A549 (cell line): ENCODE measurements around the gene THOC7. TPM values are rescaled to one million over a fixed set of nuclear protein-coding genes. Genes with fewer than 3 reads are reported as not detected.
A peak's percentile ranks its signal among the peaks of the same experiment; 100 is the strongest.

Source experiments
- ATAC-seq, 2 experiments: fragments of 200-7000 bp in 1 of 2; fragments of >200 bp in 1 of 2; cut with Nextera tagmentation in 1 of 2; cut with Tn5 transposase in 1 of 2; 3 replicates each; pipeline versions ENCODE4 v1.8.0 to v1.9.1; 2018 to 2020; ENCODE audit warnings: mild to moderate bottlenecking in 1 of 2, moderate library complexity in 1 of 2
- CTCF ChIA-PET: fragments of 300-600 bp; sonication (Branson Sonifier 250); formaldehyde crosslinking; extraction: SDS; loops from one replicate; lab custom pipeline; 2021; ENCODE audit warnings: antibody characterized with exemption, inconsistent platforms; lab: Yijun Ruan, JAX
- POLR2A ChIA-PET: fragments of 350-600 bp; formaldehyde crosslinking; extraction: SDS; loops from one replicate; lab custom pipeline; 2021; ENCODE audit warnings: antibody characterized with exemption, inconsistent platforms; lab: Yijun Ruan, JAX
- DNase-seq, 2 experiments: peaks; one replicate each; pipeline versions ENCODE4 v3.0.0 to v3.0.0-alpha.2; 2011 to 2016; ENCODE audit warnings: low read depth in 1 of 2, low spot score in 1 of 2
- FAIRE-seq: peaks from 2 replicates; lab custom pipeline; 2011; peaks lifted over from hg19 to GRCh38; lab: Jason Lieb, UNC
- H3K27ac ChIP-seq, 2 experiments: fragments of >200 bp; sonication (Bioruptor Twin); formaldehyde crosslinking; 3 replicates each; pipeline ENCODE4 v1.5.1; 2016 to 2017
- H3K4me1 ChIP-seq: fragments of >200 bp; sonication (Bioruptor Twin); formaldehyde crosslinking; 3 replicates; pipeline ENCODE4 v1.6.1; 2016
- H3K4me2 ChIP-seq: fragments of >200 bp; sonication (Bioruptor Twin); formaldehyde crosslinking; 3 replicates; pipeline ENCODE4 v1.6.1; 2016
- H3K4me3 ChIP-seq: fragments of >200 bp; sonication (Bioruptor Twin); formaldehyde crosslinking; 3 replicates; pipeline ENCODE4 v1.5.1; 2016
- H3K9me3 ChIP-seq: fragments of >200 bp; sonication (Bioruptor Twin); formaldehyde crosslinking; 3 replicates; pipeline ENCODE4 v1.6.1; 2016
- CHD2 ChIP-seq: fragments of 150-350 bp; IDR thresholded peaks from 2 replicates; pipeline ENCODE4 v1.6.1; 2014; ENCODE audit warnings: low read length; ENCODE audit not compliant: partially characterized antibody
- CHD4 ChIP-seq: fragments of 200-600 bp; sonication (generic); IDR thresholded peaks from 2 replicates; pipeline ENCODE4 v1.6.1; 2016; ENCODE audit warnings: antibody characterized with exemption, mild to moderate bottlenecking, borderline replicate concordance
- CTCF ChIP-seq: fragments of >200 bp; sonication (Bioruptor Twin); formaldehyde crosslinking; IDR thresholded peaks from 3 replicates; pipeline ENCODE4 v1.5.1; 2016
- E2F6 ChIP-seq: IDR thresholded peaks from 2 replicates; pipeline ENCODE4 v1.6.1; 2012; ENCODE audit warnings: low read depth, borderline replicate concordance
- EHMT2 ChIP-seq: fragments of 200-600 bp; sonication (generic); IDR thresholded peaks from 2 replicates; pipeline ENCODE4 v1.6.1; 2016; ENCODE audit warnings: antibody characterized with exemption, low read depth, mild to moderate bottlenecking, moderate library complexity
- EP300 ChIP-seq, 2 experiments: fragments of >200 bp; sonication (Bioruptor Twin); formaldehyde crosslinking; IDR thresholded peaks; 2 replicates in 1 of 2; 3 replicates in 1 of 2; pipeline ENCODE4 v1.6.1; 2016 to 2017
- ESRRA ChIP-seq: fragments of 150-350 bp; IDR thresholded peaks from 2 replicates; pipeline ENCODE4 v1.6.1; 2014; ENCODE audit warnings: mild to moderate bottlenecking, low read length, borderline replicate concordance
- FOSB ChIP-seq: fragments of 250-450 bp; sonication (Bioruptor Pico); IDR thresholded peaks from 2 replicates; pipeline ENCODE4 v1.5.0; 2020; ENCODE audit warnings: mild to moderate bottlenecking, moderate library complexity
- FOSL2 ChIP-seq, 2 experiments: fragments of 450-650 bp in 1 of 2; fragments of >200 bp in 1 of 2; sonication (Bioruptor Twin) in 1 of 2; formaldehyde crosslinking; IDR thresholded peaks; 2 replicates each; pipeline versions ENCODE4 v1.5.0 to v1.6.1; 2016 to 2020; ENCODE audit warnings: mild to moderate bottlenecking in 1 of 2, moderate library complexity in 1 of 2
- HDAC2 ChIP-seq: fragments of 200-600 bp; sonication (generic); IDR thresholded peaks from 2 replicates; pipeline ENCODE4 v1.6.1; 2016
- HES2 ChIP-seq: fragments of >200 bp; sonication (Bioruptor Twin); formaldehyde crosslinking; IDR thresholded peaks from 2 replicates; pipeline ENCODE4 v1.6.1; 2016
- HMGXB4 ChIP-seq: fragments of 250-450 bp; sonication (Bioruptor Pico); IDR thresholded peaks from 2 replicates; pipeline ENCODE4 v1.5.0; 2021; ENCODE audit warnings: mild to moderate bottlenecking, moderate library complexity, borderline replicate concordance
- HOXB13 ChIP-seq: fragments of 250-450 bp; sonication (Bioruptor Pico); IDR thresholded peaks from 2 replicates; pipeline ENCODE4 v1.5.0; 2020; ENCODE audit warnings: low read depth, mild to moderate bottlenecking, moderate library complexity
- HOXB5 ChIP-seq: fragments of 250-450 bp; sonication (Bioruptor Pico); IDR thresholded peaks from 2 replicates; pipeline ENCODE4 v1.5.0; 2020; ENCODE audit warnings: mild to moderate bottlenecking, moderate library complexity
- JUN ChIP-seq, 2 experiments: fragments of >200 bp; sonication (Bioruptor Twin); formaldehyde crosslinking; IDR thresholded peaks; 2 replicates in 1 of 2; 3 replicates in 1 of 2; pipeline ENCODE4 v1.6.1; 2016 to 2017
- JUNB ChIP-seq: fragments of >200 bp; sonication (Bioruptor Twin); formaldehyde crosslinking; IDR thresholded peaks from 2 replicates; pipeline ENCODE4 v1.6.1; 2016
- KDM5A ChIP-seq: fragments of 200-600 bp; sonication (generic); IDR thresholded peaks from 2 replicates; pipeline ENCODE4 v1.6.1; 2016; ENCODE audit warnings: antibody characterized with exemption, mild to moderate bottlenecking
- MAX ChIP-seq: IDR thresholded peaks from 2 replicates; pipeline ENCODE4 v1.6.1; 2012
- MYC ChIP-seq: IDR thresholded peaks from 2 replicates; pipeline ENCODE4 v1.6.1; 2012; ENCODE audit warnings: mild to moderate bottlenecking, inconsistent platforms, low read length, improper control_type of control experiment, borderline replicate concordance
- NPAS2 ChIP-seq: fragments of 250-450 bp; sonication (Bioruptor Pico); IDR thresholded peaks from 2 replicates; pipeline ENCODE4 v1.8.0; 2022; ENCODE audit warnings: mild to moderate bottlenecking, moderate library complexity, borderline replicate concordance
- POLR2A ChIP-seq: IDR thresholded peaks from 2 replicates; pipeline ENCODE4 v1.6.1; 2012; ENCODE audit warnings: mild to moderate bottlenecking, low read length
- POLR2AphosphoS2 ChIP-seq: conservative IDR thresholded peaks from 2 replicates; pipeline ENCODE4 v1.6.1; 2012; ENCODE audit warnings: low read length, improper control_type of control experiment, inconsistent platforms
- RFX5 ChIP-seq: fragments of 450-650 bp; IDR thresholded peaks from 2 replicates; pipeline ENCODE4 v1.7.1; 2014; ENCODE audit warnings: antibody characterized with exemption, mild to moderate bottlenecking, moderate library complexity
- SREBF2 ChIP-seq: fragments of 450-650 bp; IDR thresholded peaks from 2 replicates; pipeline ENCODE4 v1.6.1; 2014; ENCODE audit warnings: mild to moderate bottlenecking, moderate library complexity
- ZFP36 ChIP-seq: fragments of 450-650 bp; IDR thresholded peaks from 2 replicates; pipeline ENCODE4 v1.6.1; 2014; ENCODE audit warnings: borderline replicate concordance; ENCODE audit not compliant: partially characterized antibody
- ZNF302 ChIP-seq: fragments of 250-450 bp; sonication (Bioruptor Pico); IDR thresholded peaks from 2 replicates; pipeline ENCODE4 v1.9.0; 2021; ENCODE audit warnings: inconsistent platforms, mild to moderate bottlenecking, moderate library complexity
- ZSCAN20 ChIP-seq: fragments of 250-450 bp; sonication (Bioruptor Pico); IDR thresholded peaks from 2 replicates; pipeline ENCODE4 v1.8.0; 2022; ENCODE audit warnings: mild to moderate bottlenecking, moderate library complexity
- WGBS: methylation state at CpG from one replicate; pipeline ENCODE4 v1.1.6; 2017; ENCODE audit errors: missing lambda C conversion rate; 5-methylcytosine and 5-hydroxymethylcytosine counted together
- polyA plus RNA-seq, 4 experiments: library from polyadenylated mRNA; depleted of rRNA in 3 of 4; stranded (reverse); fragments of >200 nt; fragmentation: RNase III in 1 of 4; extraction: RNeasy Plus Mini Kit Qiagen cat#74134 plus additional on column Dnase treatment in 1 of 4; gene quantifications; 2 replicates in 3 of 4; 3 replicates in 1 of 4; pipeline ENCODE4 v1.2.3, GENCODE V29; 2011 to 2017

THOC7 gene
- polyA plus RNA-seq, 2 of the 4 experiments (the other 2 are of a cell fraction), result 65.2 to 71.7 TPM

GRCh38 chr3:63832395-63832794 is 31.2 kb downstream of the THOC7 start:
- WGBS, result 82% methylated on average over 6 of the region's 6 CpGs
- CTCF ChIA-PET, result interaction anchor here (0.6 to 0.7 kb wide), 2 partner anchors 28 to 411 kb away, joined by 3 read pairs; no protein-coding TSS in a partner anchor
- FAIRE-seq, result no peak

GRCh38 chr3:63830526-63830925 is 33.1 kb downstream of the THOC7 start:
- no peak overlapping the region for H3K4me3 ChIP-seq
- H3K4me1 ChIP-seq, result no peaks in the 10 kb centered on the region
- POLR2A ChIA-PET, result no interaction called here
- no peak for ATAC-seq
- H3K9me3 ChIP-seq, result no peaks in the 10 kb centered on the region
- H3K4me2 ChIP-seq, result no peak overlapping the region
- WGBS, result 91% methylated on average over 6 of the region's 6 CpGs
- no peak for FAIRE-seq
- DNase-seq, result no peak
- H3K27ac ChIP-seq, result no peak overlapping the region
- TF ChIP-seq CHD2, result no peak
- TF ChIP-seq ZNF302 (CRISPR knock-in tag), result no peak
- no peak for TF ChIP-seq NPAS2 (CRISPR knock-in tag)
- no peak for TF ChIP-seq ZSCAN20
- no peak for TF ChIP-seq E2F6
- no peak for TF ChIP-seq POLR2A
- no peak for TF ChIP-seq KDM5A
- TF ChIP-seq HES2, result no peak
- no peak for TF ChIP-seq HOXB13 (CRISPR knock-in tag)
- no peak for TF ChIP-seq JUN (IDR thresholded peaks at IDR 0.05)
- no peak for TF ChIP-seq POLR2AphosphoS2
- TF ChIP-seq ZFP36, result no peak
- no peak for TF ChIP-seq EHMT2
- TF ChIP-seq FOSL2 (IDR thresholded peaks at IDR 0.05), result no peak
- TF ChIP-seq FOSL2 (CRISPR knock-in tag; IDR thresholded peaks at IDR 0.05), result no peak
- no peak for TF ChIP-seq EP300 (IDR thresholded peaks at IDR 0.05)
- CTCF ChIA-PET, result interaction anchor here (1.5 to 2.9 kb wide), 2 partner anchors 12 to 13 kb away, joined by 5 to 17 read pairs; partner anchors contain the start of gene C3orf49

More at GRCh38 chr3:63832395-63832794, 31.2 kb downstream of the THOC7 start:
- H3K4me3 ChIP-seq, result no peak overlapping the region
- no peak for DNase-seq
- POLR2A ChIA-PET, result no interaction called here
- H3K4me2 ChIP-seq, result no peak overlapping the region
- no peaks in the 10 kb centered on the region for H3K9me3 ChIP-seq
- ATAC-seq, result no peak
- no peak overlapping the region for H3K27ac ChIP-seq
- H3K4me1 ChIP-seq, result no peaks in the 10 kb centered on the region
- TF ChIP-seq HES2 (no peak), KDM5A (no peak), HDAC2 (no peak), MAX (no peak), CHD4 (no peak), MYC (no peak)

- no peak overlapping the region for H3K27ac ChIP-seq
- FAIRE-seq (no peak), ATAC-seq (peak in 1 of 2 experiments; percentile 55; a peak in 3 of 6 replicates), DNase-seq (peak in 1 of 2 experiments; percentile 24)
- H3K9me3 ChIP-seq, result no peaks in the 10 kb centered on the region
- no peak overlapping the region for H3K4me3 ChIP-seq
- H3K4me1 ChIP-seq, result peaks cover 8% of the 10 kb centered on the region
- TF ChIP-seq RFX5, result no peak
- no peak for TF ChIP-seq FOSL2 (IDR thresholded peaks at IDR 0.05)
- peak; percentile 49 for TF ChIP-seq FOSL2 (CRISPR knock-in tag; IDR thresholded peaks at IDR 0.05)
- TF ChIP-seq, all 56 proteins: peak for 1
- POLR2A ChIA-PET, result no interaction called here
- 17% methylated on average over 4 of the region's 4 CpGs for WGBS
- peak overlapping the region; percentile 6; the same call in 1 of the 3 replicates for H3K4me2 ChIP-seq
- CTCF ChIA-PET, result no interaction called here
Observed at GRCh38 chr3:63824309-63824708, 39.3 kb downstream of the THOC7 start.

GRCh38 chr3:63819151-63819398 is 44.5 kb downstream of the THOC7 start, which contains the start of gene C3orf49:
TSS of gene C3orf49 (plus strand) at chr3:63819299. CDS start at chr3:63819472, 173 bp downstream.
- no peak for ATAC-seq
- WGBS, result 95% methylated on average over 1 of the region's 1 CpG
- no peak for TF ChIP-seq HOXB13 (CRISPR knock-in tag)
- TF ChIP-seq ESRRA, result no peak
- TF ChIP-seq FOSB (CRISPR knock-in tag), result no peak
- TF ChIP-seq JUNB, result no peak
- no peak for TF ChIP-seq HMGXB4 (CRISPR knock-in tag)
- no peak for TF ChIP-seq EHMT2
- no peak for TF ChIP-seq CTCF
- TF ChIP-seq SREBF2, result no peak
- TF ChIP-seq CHD2, result no peak
- TF ChIP-seq HOXB5, result no peak

More at GRCh38 chr3:63819151-63819398, 44.5 kb downstream of the THOC7 start, which contains the start of gene C3orf49:
- Histone ChIP-seq H3K27ac (no peak within 1 kb of the TSS), H3K4me2 (no peak within 1 kb of the TSS), H3K9me3 (no peaks in the 10 kb centered on the region), H3K4me3 (no peak within 1 kb of the TSS), H3K4me1 (no peaks in the 10 kb centered on the region)
- POLR2A ChIA-PET, result no interaction called here
- DNase-seq, result no peak
- no peak for FAIRE-seq
- CTCF ChIA-PET, result interaction anchor here (0.7 to 9.2 kb wide), 16 partner anchors 8 to 1150 kb away, joined by 3 to 115 read pairs (median 4); no protein-coding TSS in a partner anchor
